PFSK-1 (cell line): Measurements from ENCODE around the gene EWSR1.

Experiments used
- POLR2AphosphoS5 ChIP-seq: IDR thresholded peaks from 2 replicates; pipeline ENCODE4 v1.6.1; 2012; ENCODE audit warnings: low read depth, mild to moderate bottlenecking, control low read depth, low read length, moderate library complexity
- TAF1 ChIP-seq: IDR thresholded peaks from 2 replicates; pipeline ENCODE4 v1.6.1; 2012; ENCODE audit warnings: low read length, control low read depth, borderline replicate concordance; ENCODE audit not compliant: insufficient read depth

GRCh38 chr22:29334696-29335344 is 66.8 kb downstream of the EWSR1 start:
- TF ChIP-seq POLR2AphosphoS5 (no peak), TAF1 (no peak)
